IMR-90 (cell line): ENCODE measurements around the gene SLC9A3. TPM values are rescaled to one million over a fixed set of nuclear protein-coding genes. Genes with fewer than 3 reads are reported as not detected.
A peak's percentile ranks its signal among the peaks of the same experiment; 100 is the strongest.

Experiments
- ATAC-seq: fragments of 200-7000 bp; cut with Tn5 transposase; 2 replicates; pipeline ENCODE4 v1.9.1; 2020; ENCODE audit warnings: low read depth, mild to moderate bottlenecking, moderate library complexity
- BruUV-seq: library from RNA; stranded (reverse); fragments of 400-500 nt; replicated peaks from 2 replicates; lab custom pipeline; 2021; lab: Mats Ljungman, UMichigan
- CTCF ChIA-PET: fragments of 300-600 bp; formaldehyde crosslinking; extraction: SDS; loops from one replicate; lab custom pipeline; 2021; ENCODE audit warnings: antibody characterized with exemption; lab: Yijun Ruan, JAX
- POLR2A ChIA-PET: fragments of 300-600 bp; sonication (Branson Sonifier 250); formaldehyde crosslinking; loops from one replicate; lab custom pipeline; 2022; ENCODE audit warnings: antibody characterized with exemption; ENCODE audit not compliant: unreplicated experiment; lab: Charles Lee
- DNase-seq: peaks from one replicate; pipeline ENCODE4 v3.0.0; 2013
- H2AFZ ChIP-seq: replicated peaks from 2 replicates; pipeline ENCODE3; 2013; ENCODE audit warnings: low read length, mild to moderate bottlenecking; ENCODE audit not compliant: poor library complexity
- H2AK5ac ChIP-seq: 2 replicates; pipeline ENCODE4 v1.6.1; 2013; ENCODE audit warnings: low read depth, low read length, inconsistent platforms
- H2AK9ac ChIP-seq: replicated peaks from 2 replicates; pipeline ENCODE3; 2013; ENCODE audit warnings: mild to moderate bottlenecking, low read depth, low read length, moderate library complexity; ENCODE audit not compliant: poor library complexity
- H2BK120ac ChIP-seq: 2 replicates; pipeline ENCODE4 v1.6.1; 2013; ENCODE audit warnings: low read depth, low read length, inconsistent platforms
- H2BK15ac ChIP-seq: 3 replicates; pipeline ENCODE4 v1.6.1; 2013; ENCODE audit warnings: low read depth, low read length, inconsistent platforms
- H2BK20ac ChIP-seq: 2 replicates; pipeline ENCODE4 v1.6.1; 2013; ENCODE audit warnings: low read depth, mild to moderate bottlenecking, inconsistent platforms, low read length, moderate library complexity
- H2BK5ac ChIP-seq: 2 replicates; pipeline ENCODE4 v1.6.1; 2013; ENCODE audit warnings: mild to moderate bottlenecking, low read depth, low read length, inconsistent platforms; ENCODE audit not compliant: poor library complexity, severe bottlenecking
- H3K14ac ChIP-seq: replicated peaks from 2 replicates; pipeline ENCODE4 v1.6.1; 2013; ENCODE audit warnings: low read depth, low read length, inconsistent platforms
- H3K18ac ChIP-seq: 2 replicates; pipeline ENCODE4 v1.6.1; 2013; ENCODE audit warnings: low read depth, low read length, control low read depth
- H3K23ac ChIP-seq: 2 replicates; pipeline ENCODE4 v1.6.1; 2013; ENCODE audit warnings: low read depth, low read length, inconsistent platforms
- H3K27ac ChIP-seq: 2 replicates; pipeline ENCODE4 v1.5.1; 2013; ENCODE audit warnings: mild to moderate bottlenecking, control low read depth, low read length; ENCODE audit not compliant: insufficient read depth
- H3K27me3 ChIP-seq: 2 replicates; pipeline ENCODE4 v1.6.1; 2013; ENCODE audit warnings: low read length; ENCODE audit not compliant: control insufficient read depth, insufficient read depth
- H3K36me3 ChIP-seq: 2 replicates; pipeline ENCODE4 v1.6.1; 2013; ENCODE audit warnings: low read length, mixed read lengths; ENCODE audit not compliant: control insufficient read depth, insufficient read depth
- H3K4ac ChIP-seq: 2 replicates; pipeline ENCODE4 v1.6.1; 2013; ENCODE audit warnings: low read depth, low read length, inconsistent platforms
- H3K4me1 ChIP-seq: 2 replicates; pipeline ENCODE4 v1.6.1; 2013; ENCODE audit warnings: low read length, mixed read lengths; ENCODE audit not compliant: control insufficient read depth, insufficient read depth
- H3K4me2 ChIP-seq: 2 replicates; pipeline ENCODE4 v1.6.1; 2013; ENCODE audit warnings: low read depth, mild to moderate bottlenecking, control low read depth, low read length, moderate library complexity
- H3K4me3 ChIP-seq: 2 replicates; pipeline ENCODE4 v1.5.1; 2013; ENCODE audit warnings: low read depth, mild to moderate bottlenecking, control low read depth, low read length, moderate library complexity; ENCODE audit not compliant: insufficient read depth
- H3K56ac ChIP-seq: 2 replicates; pipeline ENCODE4 v1.6.1; 2013; ENCODE audit warnings: low read length, inconsistent platforms; ENCODE audit not compliant: insufficient read depth; ENCODE audit errors: extremely low read depth
- H3K79me1 ChIP-seq, 2 experiments: 2 replicates each; pipeline ENCODE4 v1.6.1; 2013; ENCODE audit warnings: low read length in 2 of 2, inconsistent platforms in 1 of 2, low read depth in 1 of 2
- H3K9ac ChIP-seq: 2 replicates; pipeline ENCODE4 v1.6.1; 2013; ENCODE audit warnings: low read depth, low read length, control low read depth
- H3K9me1 ChIP-seq: 2 replicates; pipeline ENCODE4 v1.6.1; 2013; ENCODE audit warnings: low read length, inconsistent platforms; ENCODE audit not compliant: insufficient read depth
- H3K9me3 ChIP-seq: 2 replicates; pipeline ENCODE4 v1.6.1; 2013; ENCODE audit warnings: low read length; ENCODE audit not compliant: control insufficient read depth, insufficient read depth
- H4K20me1 ChIP-seq: 2 replicates; pipeline ENCODE4 v1.6.1; 2013; ENCODE audit warnings: low read length, inconsistent platforms; ENCODE audit not compliant: insufficient read depth
- H4K5ac ChIP-seq: 2 replicates; pipeline ENCODE4 v1.6.1; 2013; ENCODE audit warnings: mild to moderate bottlenecking, low read depth, low read length, control low read depth
- H4K8ac ChIP-seq, 2 experiments: 2 replicates each; pipeline ENCODE4 v1.6.1; 2013; ENCODE audit warnings: low read depth in 2 of 2, low read length in 2 of 2, control low read depth in 1 of 2, inconsistent platforms in 1 of 2
- H4K91ac ChIP-seq: 2 replicates; pipeline ENCODE4 v1.6.1; 2013; ENCODE audit warnings: low read depth, low read length, inconsistent platforms; ENCODE audit not compliant: insufficient read depth
- BHLHE40 ChIP-seq: fragments of 150-350 bp; IDR thresholded peaks from 2 replicates; pipeline ENCODE4 v1.6.1; 2016; ENCODE audit warnings: mild to moderate bottlenecking, low read depth, low read length
- CEBPB ChIP-seq: IDR thresholded peaks from 2 replicates; pipeline ENCODE4 v1.6.1; 2012; ENCODE audit warnings: low read depth, low read length, improper control_type of control experiment
- CHD1 ChIP-seq: IDR thresholded peaks from 2 replicates; pipeline ENCODE4 v1.6.1; 2012; ENCODE audit warnings: low read depth, low read length, improper control_type of control experiment
- FOS ChIP-seq: fragments of 150-350 bp; IDR thresholded peaks from 2 replicates; pipeline ENCODE4 v1.6.1; 2016; ENCODE audit warnings: low read depth, low read length
- MAFK ChIP-seq: IDR thresholded peaks from 2 replicates; pipeline ENCODE4 v1.6.1; 2012; ENCODE audit warnings: low read depth, low read length, improper control_type of control experiment
- MXI1 ChIP-seq: IDR thresholded peaks from 2 replicates; pipeline ENCODE4 v1.6.1; 2012; ENCODE audit warnings: low read depth, mild to moderate bottlenecking, low read length, moderate library complexity, borderline replicate concordance
- NFE2L2 ChIP-seq: fragments of 150-350 bp; IDR thresholded peaks from 2 replicates; pipeline ENCODE4 v1.6.1; 2016; ENCODE audit warnings: low read depth, mild to moderate bottlenecking, low read length
- RAD21 ChIP-seq: IDR thresholded peaks from 2 replicates; pipeline ENCODE4 v1.6.1; 2012; ENCODE audit warnings: low read length, improper control_type of control experiment
- RCOR1 ChIP-seq: IDR thresholded peaks from 2 replicates; pipeline ENCODE4 v1.6.1; 2012; ENCODE audit warnings: mild to moderate bottlenecking, low read length, improper control_type of control experiment; ENCODE audit not compliant: insufficient replicate concordance
- RFX5 ChIP-seq: IDR thresholded peaks from 2 replicates; pipeline ENCODE4 v1.8.0; 2012; ENCODE audit warnings: low read depth, mild to moderate bottlenecking, low read length, moderate library complexity
- SMC3 ChIP-seq: fragments of 150-350 bp; IDR thresholded peaks from 2 replicates; pipeline ENCODE4 v1.6.1; 2016; ENCODE audit warnings: low read depth, mild to moderate bottlenecking, antibody characterized with exemption, low read length, moderate library complexity
- WGBS, 2 experiments: methylation state at CpG; one replicate each; pipeline versions ENCODE4 v1.1.5 to v1.1.7; 2013; ENCODE audit warnings: missing lambda C conversion rate in 2 of 2; ENCODE audit not compliant: insufficient read length in 1 of 2; ENCODE audit errors: extremely low coverage in 2 of 2; 5-methylcytosine and 5-hydroxymethylcytosine counted together
- dilution Hi-C: fragments of 300-500 bp; cut with HindIII; formaldehyde crosslinking; loops from one replicate; pipeline ENCODE4 v1.14.3; 2018; ENCODE audit warnings: low sequenced_read_pairs; ENCODE audit not compliant: unreplicated experiment
- in situ Hi-C: fragments of 300-500 bp; cut with MboI; formaldehyde crosslinking; loops from 3 replicates; pipeline ENCODE4 v1.14.3; 2019; ENCODE audit warnings: low sequenced_read_pairs, inconsistent platforms, mixed read lengths
- intact Hi-C: fragments of 100-400 bp; cut with micrococcal nuclease; formaldehyde crosslinking; loops from 2 replicates; pipeline ENCODE4 v1.10.0; 2022
- polyA plus RNA-seq, 3 experiments: library from polyadenylated mRNA; depleted of rRNA; stranded (reverse); fragments of >200 nt; gene quantifications; 2 replicates each; pipeline ENCODE4 v1.2.3, GENCODE V29; 2012; ENCODE audit warnings: low replicate concordance in 1 of 3
- total RNA-seq: library from RNA; depleted of rRNA; stranded (reverse); fragments of >200 nt; gene quantifications from 2 replicates; pipeline ENCODE4 v1.2.3, GENCODE V29; 2012
- TF ChIP-seq, protein P1 (sequence below): fragments of 150-350 bp; IDR thresholded peaks from 2 replicates; pipeline ENCODE4 v1.6.1; 2017; ENCODE audit warnings: mild to moderate bottlenecking, antibody characterized with exemption, low read length, low read depth
- TF ChIP-seq, protein P2 (sequence below): conservative IDR thresholded peaks from 2 replicates; pipeline ENCODE4 v1.5.1; 2012; ENCODE audit warnings: mild to moderate bottlenecking, low read depth, low read length, improper control_type of control experiment
- TF ChIP-seq, protein P3 (sequence below): fragments of 150-350 bp; IDR thresholded peaks from 2 replicates; pipeline ENCODE4 v1.6.1; 2016; ENCODE audit warnings: low read depth, mild to moderate bottlenecking, low read length, moderate library complexity, borderline replicate concordance

Gene SLC9A3
- total and polyA plus RNA-seq, 2 of the 4 experiments (the other 2 are of a cell fraction) = 0.72 to 1.5 TPM

DNA sequence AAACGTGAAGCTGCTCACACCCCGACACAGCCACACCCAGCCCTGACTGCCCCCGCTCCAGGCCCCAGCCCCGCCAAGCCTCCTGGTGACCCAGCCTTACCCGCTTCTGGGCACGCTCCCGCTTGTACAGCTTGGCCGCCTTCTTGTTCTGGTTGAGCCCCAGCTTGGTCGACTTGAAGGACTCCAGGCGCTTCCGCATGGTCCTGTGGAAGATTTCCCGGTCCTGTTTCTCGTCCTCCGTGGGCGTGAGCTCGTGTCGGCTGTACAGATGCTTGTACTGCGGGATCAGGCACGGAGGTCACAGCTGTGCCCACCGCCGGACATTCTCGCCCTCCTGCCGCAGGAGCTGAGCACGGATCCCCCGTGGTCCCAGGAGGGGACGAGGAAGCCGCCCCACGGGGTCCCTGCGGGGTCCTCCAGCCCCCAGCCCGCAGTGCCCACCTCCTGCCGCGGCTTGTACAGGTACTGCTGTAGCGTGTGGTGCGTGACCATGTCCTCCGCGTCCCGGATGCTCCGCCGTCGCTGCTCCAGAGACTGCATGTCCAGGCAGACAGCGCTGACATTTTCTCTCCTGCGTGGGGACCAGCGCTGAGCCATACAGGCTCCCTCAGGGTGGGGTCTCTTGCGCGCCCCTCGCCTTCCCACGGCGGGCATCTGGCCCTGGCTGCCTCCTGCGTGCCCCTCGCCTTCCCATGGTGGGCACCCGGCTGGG, 48.0 kb downstream of the SLC9A3 start:
- Histone ChIP-seq H3K36me3 (peaks cover 1% of the 10 kb centered on the region; the same call in 1 of the 2 replicates), H3K56ac (no peak overlapping the region), H3K79me1 (peaks cover 9 to 17% of the 10 kb centered on the region in 2 experiments), H3K4me3 (no peak overlapping the region), H2AFZ (peak overlapping the region; percentile 41), H2BK120ac (no peak overlapping the region), H3K4me2 (no peak overlapping the region), H2BK15ac (no peak overlapping the region), H4K5ac (no peak overlapping the region), H4K8ac (no peak overlapping the region), H3K9me3 (no peaks in the 10 kb centered on the region), H4K91ac (no peak overlapping the region), H2BK20ac (no peak overlapping the region), H3K9ac (no peak overlapping the region), H3K27ac (no peak overlapping the region), H3K4me1 (peaks cover 7% of the 10 kb centered on the region; the same call in 1 of the 2 replicates), H3K23ac (no peak overlapping the region), H3K18ac (no peak overlapping the region), H2AK9ac (no peak overlapping the region), H2AK5ac (no peak overlapping the region), H2BK5ac (no peak overlapping the region), H3K4ac (no peak overlapping the region), H3K14ac (no peak overlapping the region), H3K27me3 (no peaks in the 10 kb centered on the region), H4K20me1 (no peaks in the 10 kb centered on the region; the same call in 1 of the 2 replicates), H3K9me1 (peaks cover 4% of the 10 kb centered on the region)
- ATAC-seq (no peak), DNase-seq (no peak)
- no peak for TF ChIP-seq MAFK
- TF ChIP-seq RFX5 = no peak
- TF ChIP-seq SMC3 = no peak
- TF ChIP-seq, protein P1, sequence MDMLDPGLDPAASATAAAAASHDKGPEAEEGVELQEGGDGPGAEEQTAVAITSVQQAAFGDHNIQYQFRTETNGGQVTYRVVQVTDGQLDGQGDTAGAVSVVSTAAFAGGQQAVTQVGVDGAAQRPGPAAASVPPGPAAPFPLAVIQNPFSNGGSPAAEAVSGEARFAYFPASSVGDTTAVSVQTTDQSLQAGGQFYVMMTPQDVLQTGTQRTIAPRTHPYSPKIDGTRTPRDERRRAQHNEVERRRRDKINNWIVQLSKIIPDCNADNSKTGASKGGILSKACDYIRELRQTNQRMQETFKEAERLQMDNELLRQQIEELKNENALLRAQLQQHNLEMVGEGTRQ = no peak
- TF ChIP-seq BHLHE40 = no peak
- no peak for TF ChIP-seq CHD1
- TF ChIP-seq, protein P2, sequence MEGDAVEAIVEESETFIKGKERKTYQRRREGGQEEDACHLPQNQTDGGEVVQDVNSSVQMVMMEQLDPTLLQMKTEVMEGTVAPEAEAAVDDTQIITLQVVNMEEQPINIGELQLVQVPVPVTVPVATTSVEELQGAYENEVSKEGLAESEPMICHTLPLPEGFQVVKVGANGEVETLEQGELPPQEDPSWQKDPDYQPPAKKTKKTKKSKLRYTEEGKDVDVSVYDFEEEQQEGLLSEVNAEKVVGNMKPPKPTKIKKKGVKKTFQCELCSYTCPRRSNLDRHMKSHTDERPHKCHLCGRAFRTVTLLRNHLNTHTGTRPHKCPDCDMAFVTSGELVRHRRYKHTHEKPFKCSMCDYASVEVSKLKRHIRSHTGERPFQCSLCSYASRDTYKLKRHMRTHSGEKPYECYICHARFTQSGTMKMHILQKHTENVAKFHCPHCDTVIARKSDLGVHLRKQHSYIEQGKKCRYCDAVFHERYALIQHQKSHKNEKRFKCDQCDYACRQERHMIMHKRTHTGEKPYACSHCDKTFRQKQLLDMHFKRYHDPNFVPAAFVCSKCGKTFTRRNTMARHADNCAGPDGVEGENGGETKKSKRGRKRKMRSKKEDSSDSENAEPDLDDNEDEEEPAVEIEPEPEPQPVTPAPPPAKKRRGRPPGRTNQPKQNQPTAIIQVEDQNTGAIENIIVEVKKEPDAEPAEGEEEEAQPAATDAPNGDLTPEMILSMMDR = no peak
- no peak for TF ChIP-seq RCOR1
- no peak for TF ChIP-seq MXI1
- no peak for TF ChIP-seq RAD21
- no peak for TF ChIP-seq FOS
- no peak for TF ChIP-seq CEBPB
- no peak for TF ChIP-seq NFE2L2
- TF ChIP-seq, protein P3, sequence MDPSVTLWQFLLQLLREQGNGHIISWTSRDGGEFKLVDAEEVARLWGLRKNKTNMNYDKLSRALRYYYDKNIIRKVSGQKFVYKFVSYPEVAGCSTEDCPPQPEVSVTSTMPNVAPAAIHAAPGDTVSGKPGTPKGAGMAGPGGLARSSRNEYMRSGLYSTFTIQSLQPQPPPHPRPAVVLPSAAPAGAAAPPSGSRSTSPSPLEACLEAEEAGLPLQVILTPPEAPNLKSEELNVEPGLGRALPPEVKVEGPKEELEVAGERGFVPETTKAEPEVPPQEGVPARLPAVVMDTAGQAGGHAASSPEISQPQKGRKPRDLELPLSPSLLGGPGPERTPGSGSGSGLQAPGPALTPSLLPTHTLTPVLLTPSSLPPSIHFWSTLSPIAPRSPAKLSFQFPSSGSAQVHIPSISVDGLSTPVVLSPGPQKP = no peak
- in situ Hi-C loops = no loop called here
- POLR2A ChIA-PET = no interaction called here
- no TSS peak for BruUV-seq
- dilution Hi-C loops = no loop called here
- intact Hi-C loops = loop anchor here (10.0 kb wide), 1 partner anchor 429 kb away; no protein-coding TSS in a partner anchor
- WGBS, 2 experiments = 91% methylated on average over 41 of the region's 51 CpGs; no CpG with 5 or more reads in 1 of the 2 experiments
- CTCF ChIA-PET = interaction anchor here (0.7 kb wide), 1 partner anchor 29 kb away, joined by 3 read pairs; no protein-coding TSS in a partner anchor
